ENCODE results near the gene ANKS1A. TPM values are rescaled to one million over a fixed set of nuclear protein-coding genes. Genes with fewer than 3 reads are reported as not detected.

Gene ANKS1A
- polyA plus RNA-seq, 4 donors = 6.5 to 29.9 (median 10.8) TPM

GRCh38 chr6:34973547-34974248 lies 84.6 kb downstream of the ANKS1A start:
- no peak for DNase-seq
- Histone ChIP-seq H3K27ac (ENCODE audit: low read depth in 1 of 3, low read length in 2 of 3) (no peak overlapping the region), H3K27me3 (ENCODE audit: control insufficient read depth in 3 of 3, insufficient read depth in 3 of 3, low read length in 3 of 3) (no peaks in the 10 kb centered on the region), H3K36me3 (ENCODE audit: control insufficient read depth in 3 of 3, insufficient read depth in 2 of 3, low read depth in 1 of 3, low read length in 3 of 3) (peaks cover 0 to 17% (median 4%) of the 10 kb centered on the region in 3 donors), H3K4me3 (ENCODE audit: low read depth in 1 of 3, low read length in 3 of 3) (no peak overlapping the region), H3K4me1 (ENCODE audit: control insufficient read depth in 3 of 3, insufficient read depth in 2 of 3, low read depth in 1 of 3, low read length in 2 of 3) (no peaks in the 10 kb centered on the region), H3K9me3 (ENCODE audit: control insufficient read depth in 2 of 2, insufficient read depth in 1 of 2, low read depth in 1 of 2, low read length in 1 of 2) (no peaks in the 10 kb centered on the region)
- no peak for FAIRE-seq
- no CpG with 5 or more reads among the region's 2 CpGs for WGBS, 3 donors

GRCh38 chr6:34974249-34974642 lies 85.2 kb downstream of the ANKS1A start:
- H3K4me1 ChIP-seq (ENCODE audit: control insufficient read depth in 3 of 3, insufficient read depth in 2 of 3, low read depth in 1 of 3, low read length in 2 of 3) = no peaks in the 10 kb centered on the region
- no peak overlapping the region for H3K4me3 ChIP-seq (ENCODE audit: low read depth in 1 of 3, low read length in 3 of 3)
- H3K9me3 ChIP-seq (ENCODE audit: control insufficient read depth in 2 of 2, insufficient read depth in 1 of 2, low read depth in 1 of 2, low read length in 1 of 2) = no peaks in the 10 kb centered on the region
- no peak for DNase-seq
- no peaks in the 10 kb centered on the region for H3K27me3 ChIP-seq (ENCODE audit: control insufficient read depth in 3 of 3, insufficient read depth in 3 of 3, low read length in 3 of 3)
- H3K27ac ChIP-seq (ENCODE audit: low read depth in 1 of 3, low read length in 2 of 3) = no peak overlapping the region
- FAIRE-seq = no peak
- no CpG with 5 or more reads among the region's 1 CpG for WGBS, 3 donors
- H3K36me3 ChIP-seq (ENCODE audit: control insufficient read depth in 3 of 3, insufficient read depth in 2 of 3, low read depth in 1 of 3, low read length in 3 of 3) = peaks cover 0 to 17% (median 4%) of the 10 kb centered on the region in 3 donors

GRCh38 chr6:34976239-34976638 lies 87.2 kb downstream of the ANKS1A start:
- H3K36me3 ChIP-seq (ENCODE audit: control insufficient read depth in 3 of 3, insufficient read depth in 2 of 3, low read depth in 1 of 3, low read length in 3 of 3) = peaks cover 0 to 14% (median 4%) of the 10 kb centered on the region in 3 donors
- H3K4me3 ChIP-seq (ENCODE audit: low read depth in 1 of 3, low read length in 3 of 3) = no peak overlapping the region
- WGBS, 3 donors = 96 to 99% (median 96%) methylated on average over 2 of the region's 2 CpGs
- no peaks in the 10 kb centered on the region for H3K27me3 ChIP-seq (ENCODE audit: control insufficient read depth in 3 of 3, insufficient read depth in 3 of 3, low read length in 3 of 3)
- FAIRE-seq (no peak), DNase-seq (no peak)
- H3K4me1 ChIP-seq (ENCODE audit: control insufficient read depth in 3 of 3, insufficient read depth in 2 of 3, low read depth in 1 of 3, low read length in 2 of 3) = no peaks in the 10 kb centered on the region
- no peak overlapping the region for H3K27ac ChIP-seq (ENCODE audit: low read depth in 1 of 3, low read length in 2 of 3)
- no peaks in the 10 kb centered on the region for H3K9me3 ChIP-seq (ENCODE audit: control insufficient read depth in 2 of 2, insufficient read depth in 1 of 2, low read depth in 1 of 2, low read length in 1 of 2)

- no peak overlapping the region for H3K27ac ChIP-seq (ENCODE audit: low read depth in 1 of 3, low read length in 2 of 3)
- H3K36me3 ChIP-seq (ENCODE audit: control insufficient read depth in 3 of 3, insufficient read depth in 2 of 3, low read depth in 1 of 3, low read length in 3 of 3) = peaks cover 4 to 34% (median 4%) of the 10 kb centered on the region in 3 donors
- DNase-seq (no peak), FAIRE-seq (no peak)
- WGBS, 3 donors = 82 to 92% (median 92%) methylated on average over 2 of the region's 2 CpGs
- no peaks in the 10 kb centered on the region for H3K27me3 ChIP-seq (ENCODE audit: control insufficient read depth in 3 of 3, insufficient read depth in 3 of 3, low read length in 3 of 3)
- no peak overlapping the region for H3K4me3 ChIP-seq (ENCODE audit: low read depth in 1 of 3, low read length in 3 of 3)
- H3K9me3 ChIP-seq (ENCODE audit: control insufficient read depth in 2 of 2, insufficient read depth in 1 of 2, low read depth in 1 of 2, low read length in 1 of 2) = no peaks in the 10 kb centered on the region
- H3K4me1 ChIP-seq (ENCODE audit: control insufficient read depth in 3 of 3, insufficient read depth in 2 of 3, low read depth in 1 of 3, low read length in 2 of 3) = no peaks in the 10 kb centered on the region
These were observed 90.2 kb downstream of the ANKS1A start for GRCh38 chr6:34979218-34979617.

GRCh38 chr6:34979994-34980393 lies 90.9 kb downstream of the ANKS1A start:
- Histone ChIP-seq H3K4me3 (ENCODE audit: low read depth in 1 of 3, low read length in 3 of 3) (no peak overlapping the region), H3K27ac (ENCODE audit: low read depth in 1 of 3, low read length in 2 of 3) (no peak overlapping the region), H3K9me3 (ENCODE audit: control insufficient read depth in 2 of 2, insufficient read depth in 1 of 2, low read depth in 1 of 2, low read length in 1 of 2) (no peaks in the 10 kb centered on the region), H3K4me1 (ENCODE audit: control insufficient read depth in 3 of 3, insufficient read depth in 2 of 3, low read depth in 1 of 3, low read length in 2 of 3) (no peaks in the 10 kb centered on the region), H3K36me3 (ENCODE audit: control insufficient read depth in 3 of 3, insufficient read depth in 2 of 3, low read depth in 1 of 3, low read length in 3 of 3) (peaks cover 4 to 41% (median 9%) of the 10 kb centered on the region in 3 donors), H3K27me3 (ENCODE audit: control insufficient read depth in 3 of 3, insufficient read depth in 3 of 3, low read length in 3 of 3) (no peaks in the 10 kb centered on the region)
- DNase-seq (no peak), FAIRE-seq (no peak)
- 77 to 92% (median 80%) methylated on average over 3 of the region's 3 CpGs for WGBS, 3 donors

- no peak overlapping the region for H3K4me3 ChIP-seq (ENCODE audit: low read depth in 1 of 3, low read length in 3 of 3)
- WGBS, 3 donors = 90 to 95% (median 90%) methylated on average over 5 of the region's 5 CpGs
- no peak overlapping the region for H3K27ac ChIP-seq (ENCODE audit: low read depth in 1 of 3, low read length in 2 of 3)
- H3K9me3 ChIP-seq (ENCODE audit: control insufficient read depth in 2 of 2, insufficient read depth in 1 of 2, low read depth in 1 of 2, low read length in 1 of 2) = no peaks in the 10 kb centered on the region
- DNase-seq (no peak), FAIRE-seq (no peak)
- H3K4me1 ChIP-seq (ENCODE audit: control insufficient read depth in 3 of 3, insufficient read depth in 2 of 3, low read depth in 1 of 3, low read length in 2 of 3) = no peaks in the 10 kb centered on the region
- peaks cover 8 to 45% (median 12%) of the 10 kb centered on the region in 3 donors for H3K36me3 ChIP-seq (ENCODE audit: control insufficient read depth in 3 of 3, insufficient read depth in 2 of 3, low read depth in 1 of 3, low read length in 3 of 3)
- H3K27me3 ChIP-seq (ENCODE audit: control insufficient read depth in 3 of 3, insufficient read depth in 3 of 3, low read length in 3 of 3) = no peaks in the 10 kb centered on the region
These were observed 92.3 kb downstream of the ANKS1A start for GRCh38 chr6:34981366-34981765.

- 82 to 86% (median 85%) methylated on average over 7 of the region's 7 CpGs for WGBS, 3 donors
- Histone ChIP-seq H3K4me3 (ENCODE audit: low read depth in 1 of 3, low read length in 3 of 3) (no peak overlapping the region), H3K27ac (ENCODE audit: low read depth in 1 of 3, low read length in 2 of 3) (no peak overlapping the region), H3K36me3 (ENCODE audit: control insufficient read depth in 3 of 3, insufficient read depth in 2 of 3, low read depth in 1 of 3, low read length in 3 of 3) (peaks cover 8 to 45% (median 12%) of the 10 kb centered on the region in 3 donors), H3K9me3 (ENCODE audit: control insufficient read depth in 2 of 2, insufficient read depth in 1 of 2, low read depth in 1 of 2, low read length in 1 of 2) (no peaks in the 10 kb centered on the region), H3K4me1 (ENCODE audit: control insufficient read depth in 3 of 3, insufficient read depth in 2 of 3, low read depth in 1 of 3, low read length in 2 of 3) (no peaks in the 10 kb centered on the region), H3K27me3 (ENCODE audit: control insufficient read depth in 3 of 3, insufficient read depth in 3 of 3, low read length in 3 of 3) (no peaks in the 10 kb centered on the region)
- DNase-seq (no peak), FAIRE-seq (no peak)
These were observed 92.9 kb downstream of the ANKS1A start for GRCh38 chr6:34981951-34982350.

GRCh38 chr6:34982424-34982852 lies 93.4 kb downstream of the ANKS1A start:
- FAIRE-seq (no peak), DNase-seq (peak in 1 of 2 donors; percentile 12)
- H3K27me3 ChIP-seq (ENCODE audit: control insufficient read depth in 3 of 3, insufficient read depth in 3 of 3, low read length in 3 of 3) = no peaks in the 10 kb centered on the region
- no peak overlapping the region for H3K27ac ChIP-seq (ENCODE audit: low read depth in 1 of 3, low read length in 2 of 3)
- no peaks in the 10 kb centered on the region for H3K4me1 ChIP-seq (ENCODE audit: control insufficient read depth in 3 of 3, insufficient read depth in 2 of 3, low read depth in 1 of 3, low read length in 2 of 3)
- 85 to 88% (median 87%) methylated on average over 11 of the region's 11 CpGs for WGBS, 3 donors
- H3K36me3 ChIP-seq (ENCODE audit: control insufficient read depth in 3 of 3, insufficient read depth in 2 of 3, low read depth in 1 of 3, low read length in 3 of 3) = peaks cover 8 to 47% (median 12%) of the 10 kb centered on the region in 3 donors
- no peak overlapping the region for H3K4me3 ChIP-seq (ENCODE audit: low read depth in 1 of 3, low read length in 3 of 3)
- H3K9me3 ChIP-seq (ENCODE audit: control insufficient read depth in 2 of 2, insufficient read depth in 1 of 2, low read depth in 1 of 2, low read length in 1 of 2) = no peaks in the 10 kb centered on the region

- H3K4me3 ChIP-seq (ENCODE audit: low read depth in 1 of 3, low read length in 3 of 3) = no peak overlapping the region
- no peaks in the 10 kb centered on the region for H3K9me3 ChIP-seq (ENCODE audit: control insufficient read depth in 2 of 2, insufficient read depth in 1 of 2, low read depth in 1 of 2, low read length in 1 of 2)
- no peak overlapping the region for H3K27ac ChIP-seq (ENCODE audit: low read depth in 1 of 3, low read length in 2 of 3)
- FAIRE-seq (no peak), DNase-seq (no peak)
- no peaks in the 10 kb centered on the region for H3K4me1 ChIP-seq (ENCODE audit: control insufficient read depth in 3 of 3, insufficient read depth in 2 of 3, low read depth in 1 of 3, low read length in 2 of 3)
- WGBS, 3 donors = 86 to 96% (median 92%) methylated on average over 2 of the region's 2 CpGs
- H3K27me3 ChIP-seq (ENCODE audit: control insufficient read depth in 3 of 3, insufficient read depth in 3 of 3, low read length in 3 of 3) = no peaks in the 10 kb centered on the region
- H3K36me3 ChIP-seq (ENCODE audit: control insufficient read depth in 3 of 3, insufficient read depth in 2 of 3, low read depth in 1 of 3, low read length in 3 of 3) = peaks cover 11 to 47% (median 12%) of the 10 kb centered on the region in 3 donors
These were observed 95.4 kb downstream of the ANKS1A start for GRCh38 chr6:34984416-34984815.
